HG03442 (cell line): Measurements from ENCODE around the gene SYNPO2L.
"Not testable (repeated sequence)": the region's sequence is repeated elsewhere in the genome, so short reads cannot be mapped to it uniquely, and the experiment has no call there.

ENCODE experiments used
- ATAC-seq: cut with Tn5 transposase; IDR thresholded peaks from one replicate; pipeline ENCODE4 v1.9.1; 2021; ENCODE audit warnings: mild to moderate bottlenecking, moderate library complexity; ENCODE audit not compliant: unreplicated experiment

Gene SYNPO2L

GRCh38 chr10:73655990-73656298 is at the start of gene SYNPO2L:
Gene SYNPO2L (minus strand): TSS chr10:73656029. CDS start chr10:73655922, 107 bp downstream.
- ATAC-seq = no peak

GRCh38 chr10:73703924-73704323 is 48.1 kb upstream of the SYNPO2L start:
- ATAC-seq = not testable (repeated sequence)

GRCh38 chr10:73698819-73699218 is 43.0 kb upstream of the SYNPO2L start:
- ATAC-seq = not testable (repeated sequence)

- not testable (repeated sequence) for ATAC-seq
Observed at GRCh38 chr10:73697675-73698159, 41.9 kb upstream of the SYNPO2L start, which contains the start of gene AGAP5. Gene AGAP5 (minus strand): TSS chr10:73698109. CDS start chr10:73697755, 354 bp downstream.

- ATAC-seq = not testable (repeated sequence)
Observed at GRCh38 chr10:73695302-73695701, 39.5 kb upstream of the SYNPO2L start.

GRCh38 chr10:73690755-73691154 is 34.9 kb upstream of the SYNPO2L start:
- not testable (repeated sequence) for ATAC-seq

GRCh38 chr10:73689596-73689995 is 33.8 kb upstream of the SYNPO2L start:
- not testable (repeated sequence) for ATAC-seq

GRCh38 chr10:73687641-73688040 is 31.8 kb upstream of the SYNPO2L start:
- not testable (repeated sequence) for ATAC-seq

- not testable (repeated sequence) for ATAC-seq
Observed at GRCh38 chr10:73674546-73674945, 18.7 kb upstream of the SYNPO2L start.

GRCh38 chr10:73668378-73668777 is 12.5 kb upstream of the SYNPO2L start:
- not testable (repeated sequence) for ATAC-seq

- ATAC-seq = not testable (repeated sequence)
Observed at GRCh38 chr10:73666153-73666809, 10.5 kb upstream of the SYNPO2L start.

GRCh38 chr10:73665581-73665980 is 9.8 kb upstream of the SYNPO2L start:
- not testable (repeated sequence) for ATAC-seq

- not testable (repeated sequence) for ATAC-seq
Observed at GRCh38 chr10:73664156-73665040, 8.6 kb upstream of the SYNPO2L start.

GRCh38 chr10:73663621-73664020 is 7.8 kb upstream of the SYNPO2L start:
- ATAC-seq = not testable (repeated sequence)

- not testable (repeated sequence) for ATAC-seq
Observed at GRCh38 chr10:73662705-73663104, 6.9 kb upstream of the SYNPO2L start.

GRCh38 chr10:73655257-73655989 is 406 bp downstream of the SYNPO2L start:
- ATAC-seq = no peak

GRCh38 chr10:73653701-73654100 is 2.1 kb downstream of the SYNPO2L start:
- ATAC-seq = no peak

- no peak for ATAC-seq
Observed at GRCh38 chr10:73653195-73653594, 2.6 kb downstream of the SYNPO2L start.

- ATAC-seq = peak; percentile 48
Observed at GRCh38 chr10:73650537-73651331, 5.1 kb downstream of the SYNPO2L start.

GRCh38 chr10:73649876-73650536 is 5.8 kb downstream of the SYNPO2L start:
- peak; percentile 6 for ATAC-seq
